ENCODE data around the gene CIDEA.

- TF ChIP-seq CTCF (IDR thresholded peaks at IDR 0.05) (no peak), EZH2 (IDR thresholded peaks at IDR 0.05; ENCODE audit: borderline replicate concordance, insufficient read depth, low read depth, low read length, poor library complexity, severe bottlenecking) (no peak)
Measured at GRCh38 chr18:12233378-12233777, 20.8 kb upstream of the CIDEA start.

Data from B cell (primary cell).